HepG2 (cell line): ENCODE measurements around the gene STKLD1. TPM values are rescaled to one million over a fixed set of nuclear protein-coding genes. Genes with fewer than 3 reads are reported as not detected.

Experiments
- ARHGAP35 ChIP-seq: sonication (generic); formaldehyde crosslinking; IDR thresholded peaks from 2 replicates; pipeline ENCODE4 v1.9.0; 2022; ENCODE audit warnings: mild to moderate bottlenecking, inconsistent platforms, moderate library complexity, missing genetic modification reagents, borderline replicate concordance
- DNMT1 ChIP-seq: sonication (generic); formaldehyde crosslinking; IDR thresholded peaks from 2 replicates; pipeline ENCODE4 v1.5.1; 2020; ENCODE audit warnings: mild to moderate bottlenecking, missing genetic modification reagents
- DPF2 ChIP-seq: sonication (generic); formaldehyde crosslinking; IDR thresholded peaks from 2 replicates; pipeline ENCODE4 v1.4.0; 2020; ENCODE audit warnings: mild to moderate bottlenecking, low read depth, missing genetic modification reagents, borderline replicate concordance
- GATA4 ChIP-seq: sonication (generic); IDR thresholded peaks from 2 replicates; pipeline ENCODE4 v1.6.1; 2016; ENCODE audit warnings: antibody characterized with exemption, low read depth, borderline replicate concordance
- HOXA9 ChIP-seq: sonication (generic); formaldehyde crosslinking; IDR thresholded peaks from 2 replicates; pipeline ENCODE4 v1.8.1; 2022; ENCODE audit warnings: missing genetic modification reagents, mild to moderate bottlenecking, moderate library complexity, borderline replicate concordance
- MIER2 ChIP-seq: IDR thresholded peaks from 2 replicates; pipeline ENCODE4 v1.6.1; 2016; ENCODE audit warnings: missing biosample characterization, missing genetic modification reagents
- NFYC ChIP-seq: IDR thresholded peaks from 2 replicates; pipeline ENCODE4 v1.6.1; 2016; ENCODE audit warnings: missing genetic modification reagents, missing compliant biosample characterization
- NKX3-1 ChIP-seq: sonication (generic); formaldehyde crosslinking; IDR thresholded peaks from 2 replicates; pipeline ENCODE4 v1.5.0; 2020; ENCODE audit warnings: missing genetic modification reagents
- RXRA ChIP-seq: sonication (generic); formaldehyde crosslinking; IDR thresholded peaks from 2 replicates; pipeline ENCODE4 v1.5.1; 2020; ENCODE audit warnings: missing genetic modification reagents
- SETDB1 ChIP-seq: sonication (generic); formaldehyde crosslinking; IDR thresholded peaks from 2 replicates; pipeline ENCODE4 v1.5.1; 2020; ENCODE audit warnings: missing genetic modification reagents, mild to moderate bottlenecking, borderline replicate concordance
- SIN3A ChIP-seq: IDR thresholded peaks from 2 replicates; pipeline ENCODE4 v1.6.1; 2011; ENCODE audit warnings: low read depth, mild to moderate bottlenecking, control low read depth, low read length, borderline replicate concordance
- ZFP90 ChIP-seq: sonication (generic); formaldehyde crosslinking; IDR thresholded peaks from 2 replicates; pipeline ENCODE4 v1.8.0; 2022; ENCODE audit warnings: missing genetic modification reagents, mild to moderate bottlenecking, inconsistent platforms, borderline replicate concordance
- ZNF383 ChIP-seq: sonication (generic); formaldehyde crosslinking; IDR thresholded peaks from 2 replicates; pipeline ENCODE4 v1.4.0; 2020; ENCODE audit warnings: missing genetic modification reagents, mild to moderate bottlenecking, borderline replicate concordance
- ZNF556 ChIP-seq: sonication (generic); formaldehyde crosslinking; IDR thresholded peaks from 2 replicates; pipeline ENCODE4 v1.4.0; 2020; ENCODE audit warnings: mild to moderate bottlenecking, missing genetic modification reagents, borderline replicate concordance
- ZNF713 ChIP-seq: sonication (generic); formaldehyde crosslinking; IDR thresholded peaks from 2 replicates; pipeline ENCODE4 v1.4.0; 2020; ENCODE audit warnings: mild to moderate bottlenecking, missing genetic modification reagents
- ZSCAN31 ChIP-seq: sonication (generic); formaldehyde crosslinking; IDR thresholded peaks from 2 replicates; pipeline ENCODE4 v1.5.0; 2020; ENCODE audit warnings: low read depth, mild to moderate bottlenecking, missing genetic modification reagents
- polyA plus RNA-seq, 8 experiments: library from polyadenylated mRNA; depleted of rRNA in 3 of 8; stranded (reverse) in 7 of 8; unstranded in 1 of 8; fragments of >200 nt; fragmentation: Illumina TruSeq in 4 of 8; extraction: Trizol in 4 of 8; gene quantifications; 2 replicates each; pipeline versions ENCODE4 v1.2.1 to v1.2.3, GENCODE V29; 2011 to 2016; ENCODE audit warnings: low read depth in 4 of 8, missing spikeins in 1 of 8, mixed read lengths in 1 of 8; ENCODE audit not compliant: insufficient read depth in 1 of 8
- total RNA-seq, 5 experiments: library from RNA; depleted of rRNA; stranded (reverse); fragments of >200 nt; fragmentation: Illumina TruSeq; extraction: Trizol; gene quantifications; 2 replicates each; pipeline ENCODE4 v1.2.3, GENCODE V29; 2016; ENCODE audit warnings: low read depth in 1 of 5
- TF ChIP-seq, protein P1 (sequence below): sonication (generic); formaldehyde crosslinking; IDR thresholded peaks from 2 replicates; pipeline ENCODE4 v1.4.0; 2020; ENCODE audit warnings: missing genetic modification reagents, borderline replicate concordance
- TF ChIP-seq, protein P2 (sequence below): sonication (generic); formaldehyde crosslinking; IDR thresholded peaks from 2 replicates; pipeline ENCODE4 v1.4.0; 2020; ENCODE audit warnings: missing genetic modification reagents
- TF ChIP-seq, protein P3 (sequence below): sonication (generic); formaldehyde crosslinking; IDR thresholded peaks from 2 replicates; pipeline ENCODE4 v1.5.0; 2020; ENCODE audit warnings: mild to moderate bottlenecking, missing genetic modification reagents, borderline replicate concordance

STKLD1 gene
- total and polyA plus RNA-seq, 2 of the 13 experiments (the other 11 are each of a cell fraction or from before 2014, with no cell fraction given): 1.5 to 2.2 TPM

DNA sequence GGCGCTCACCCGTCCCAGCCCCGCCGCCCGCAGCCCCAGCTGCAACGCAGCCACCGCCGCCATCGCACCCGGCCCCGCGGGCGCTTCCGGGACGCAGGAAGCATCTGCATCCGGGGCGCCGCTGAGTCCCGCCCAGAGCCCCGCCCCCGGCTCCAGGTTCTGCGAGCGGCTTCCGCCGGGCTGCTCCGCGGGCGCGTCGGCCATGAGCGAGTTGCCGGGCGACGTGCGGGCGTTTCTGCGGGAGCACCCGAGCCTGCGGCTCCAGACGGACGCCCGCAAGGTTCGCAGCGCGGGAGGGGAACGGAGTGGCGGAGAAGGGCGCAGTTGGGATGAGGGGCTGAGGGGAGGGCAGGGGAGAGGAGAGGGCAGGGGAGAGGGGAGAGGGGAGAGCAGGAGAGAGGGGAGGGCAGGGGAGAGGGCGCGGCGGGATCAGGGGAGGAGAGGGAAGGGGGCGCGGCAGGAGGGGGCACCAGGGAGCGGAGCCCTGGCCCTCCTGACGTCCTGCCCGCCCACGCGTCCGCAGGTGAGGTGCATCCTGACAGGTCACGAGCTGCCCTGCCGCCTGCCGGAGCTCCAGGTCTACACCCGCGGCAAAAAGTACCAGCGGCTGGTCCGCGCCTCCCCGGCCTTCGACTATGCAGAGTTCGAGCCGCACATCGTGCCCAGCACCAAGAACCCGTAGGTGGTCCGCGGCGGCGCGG is 19.6 kb upstream of the STKLD1 start, which contains the start of the genes SURF1 and SURF2 (continued):
- TF ChIP-seq, protein P1, sequence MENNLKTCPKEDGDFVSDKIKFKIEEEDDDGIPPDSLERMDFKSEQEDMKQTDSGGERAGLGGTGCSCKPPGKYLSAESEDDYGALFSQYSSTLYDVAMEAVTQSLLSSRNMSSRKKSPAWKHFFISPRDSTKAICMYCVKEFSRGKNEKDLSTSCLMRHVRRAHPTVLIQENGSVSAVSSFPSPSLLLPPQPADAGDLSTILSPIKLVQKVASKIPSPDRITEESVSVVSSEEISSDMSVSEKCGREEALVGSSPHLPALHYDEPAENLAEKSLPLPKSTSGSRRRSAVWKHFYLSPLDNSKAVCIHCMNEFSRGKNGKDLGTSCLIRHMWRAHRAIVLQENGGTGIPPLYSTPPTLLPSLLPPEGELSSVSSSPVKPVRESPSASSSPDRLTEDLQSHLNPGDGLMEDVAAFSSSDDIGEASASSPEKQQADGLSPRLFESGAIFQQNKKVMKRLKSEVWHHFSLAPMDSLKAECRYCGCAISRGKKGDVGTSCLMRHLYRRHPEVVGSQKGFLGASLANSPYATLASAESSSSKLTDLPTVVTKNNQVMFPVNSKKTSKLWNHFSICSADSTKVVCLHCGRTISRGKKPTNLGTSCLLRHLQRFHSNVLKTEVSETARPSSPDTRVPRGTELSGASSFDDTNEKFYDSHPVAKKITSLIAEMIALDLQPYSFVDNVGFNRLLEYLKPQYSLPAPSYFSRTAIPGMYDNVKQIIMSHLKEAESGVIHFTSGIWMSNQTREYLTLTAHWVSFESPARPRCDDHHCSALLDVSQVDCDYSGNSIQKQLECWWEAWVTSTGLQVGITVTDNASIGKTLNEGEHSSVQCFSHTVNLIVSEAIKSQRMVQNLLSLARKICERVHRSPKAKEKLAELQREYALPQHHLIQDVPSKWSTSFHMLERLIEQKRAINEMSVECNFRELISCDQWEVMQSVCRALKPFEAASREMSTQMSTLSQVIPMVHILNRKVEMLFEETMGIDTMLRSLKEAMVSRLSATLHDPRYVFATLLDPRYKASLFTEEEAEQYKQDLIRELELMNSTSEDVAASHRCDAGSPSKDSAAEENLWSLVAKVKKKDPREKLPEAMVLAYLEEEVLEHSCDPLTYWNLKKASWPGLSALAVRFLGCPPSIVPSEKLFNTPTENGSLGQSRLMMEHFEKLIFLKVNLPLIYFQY (CRISPR knock-in tag): no peak
- TF ChIP-seq GATA4 (no peak), DNMT1 (CRISPR knock-in tag) (0 out of 2 replicates have a peak, but pooled peaks have one; percentile 23), DPF2 (CRISPR knock-in tag) (no peak), ZNF556 (CRISPR knock-in tag) (0 out of 2 replicates have a peak, but pooled peaks have one; percentile 16), MIER2 (CRISPR knock-in tag) (no peak), HOXA9 (CRISPR knock-in tag) (no peak; the same call in 1 of the 2 replicates), RXRA (no peak; the same call in 1 of the 2 replicates), ZFP90 (CRISPR knock-in tag) (peak; percentile 62; the same call in 1 of the 2 replicates), NKX3-1 (CRISPR knock-in tag) (no peak), SETDB1 (no peak), ZSCAN31 (CRISPR knock-in tag) (0 out of 2 replicates have a peak, but pooled peaks have one; percentile 54), SIN3A (no peak), ARHGAP35 (CRISPR knock-in tag) (no peak), ZNF383 (CRISPR knock-in tag) (no peak), NFYC (CRISPR knock-in tag) (no peak), ZNF713 (CRISPR knock-in tag) (no peak)
- TF ChIP-seq, protein P2, sequence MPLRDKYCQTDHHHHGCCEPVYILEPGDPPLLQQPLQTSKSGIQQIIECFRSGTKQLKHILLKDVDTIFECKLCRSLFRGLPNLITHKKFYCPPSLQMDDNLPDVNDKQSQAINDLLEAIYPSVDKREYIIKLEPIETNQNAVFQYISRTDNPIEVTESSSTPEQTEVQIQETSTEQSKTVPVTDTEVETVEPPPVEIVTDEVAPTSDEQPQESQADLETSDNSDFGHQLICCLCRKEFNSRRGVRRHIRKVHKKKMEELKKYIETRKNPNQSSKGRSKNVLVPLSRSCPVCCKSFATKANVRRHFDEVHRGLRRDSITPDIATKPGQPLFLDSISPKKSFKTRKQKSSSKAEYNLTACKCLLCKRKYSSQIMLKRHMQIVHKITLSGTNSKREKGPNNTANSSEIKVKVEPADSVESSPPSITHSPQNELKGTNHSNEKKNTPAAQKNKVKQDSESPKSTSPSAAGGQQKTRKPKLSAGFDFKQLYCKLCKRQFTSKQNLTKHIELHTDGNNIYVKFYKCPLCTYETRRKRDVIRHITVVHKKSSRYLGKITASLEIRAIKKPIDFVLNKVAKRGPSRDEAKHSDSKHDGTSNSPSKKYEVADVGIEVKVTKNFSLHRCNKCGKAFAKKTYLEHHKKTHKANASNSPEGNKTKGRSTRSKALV (CRISPR knock-in tag): no peak
- TF ChIP-seq, protein P3, sequence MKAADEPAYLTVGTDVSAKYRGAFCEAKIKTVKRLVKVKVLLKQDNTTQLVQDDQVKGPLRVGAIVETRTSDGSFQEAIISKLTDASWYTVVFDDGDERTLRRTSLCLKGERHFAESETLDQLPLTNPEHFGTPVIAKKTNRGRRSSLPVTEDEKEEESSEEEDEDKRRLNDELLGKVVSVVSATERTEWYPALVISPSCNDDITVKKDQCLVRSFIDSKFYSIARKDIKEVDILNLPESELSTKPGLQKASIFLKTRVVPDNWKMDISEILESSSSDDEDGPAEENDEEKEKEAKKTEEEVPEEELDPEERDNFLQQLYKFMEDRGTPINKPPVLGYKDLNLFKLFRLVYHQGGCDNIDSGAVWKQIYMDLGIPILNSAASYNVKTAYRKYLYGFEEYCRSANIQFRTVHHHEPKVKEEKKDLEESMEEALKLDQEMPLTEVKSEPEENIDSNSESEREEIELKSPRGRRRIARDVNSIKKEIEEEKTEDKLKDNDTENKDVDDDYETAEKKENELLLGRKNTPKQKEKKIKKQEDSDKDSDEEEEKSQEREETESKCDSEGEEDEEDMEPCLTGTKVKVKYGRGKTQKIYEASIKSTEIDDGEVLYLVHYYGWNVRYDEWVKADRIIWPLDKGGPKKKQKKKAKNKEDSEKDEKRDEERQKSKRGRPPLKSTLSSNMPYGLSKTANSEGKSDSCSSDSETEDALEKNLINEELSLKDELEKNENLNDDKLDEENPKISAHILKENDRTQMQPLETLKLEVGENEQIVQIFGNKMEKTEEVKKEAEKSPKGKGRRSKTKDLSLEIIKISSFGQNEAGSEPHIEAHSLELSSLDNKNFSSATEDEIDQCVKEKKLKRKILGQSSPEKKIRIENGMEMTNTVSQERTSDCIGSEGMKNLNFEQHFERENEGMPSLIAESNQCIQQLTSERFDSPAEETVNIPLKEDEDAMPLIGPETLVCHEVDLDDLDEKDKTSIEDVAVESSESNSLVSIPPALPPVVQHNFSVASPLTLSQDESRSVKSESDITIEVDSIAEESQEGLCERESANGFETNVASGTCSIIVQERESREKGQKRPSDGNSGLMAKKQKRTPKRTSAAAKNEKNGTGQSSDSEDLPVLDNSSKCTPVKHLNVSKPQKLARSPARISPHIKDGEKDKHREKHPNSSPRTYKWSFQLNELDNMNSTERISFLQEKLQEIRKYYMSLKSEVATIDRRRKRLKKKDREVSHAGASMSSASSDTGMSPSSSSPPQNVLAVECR (CRISPR knock-in tag): peak; percentile 87
